22Rv1 (cell line): ENCODE results near the gene PLXNA2.

Experiments used
- CTCF ChIP-seq: fragments of 450-650 bp; IDR thresholded peaks from 2 replicates; pipeline ENCODE4 v1.5.1; 2017; ENCODE audit warnings: mild to moderate bottlenecking
- ZFX ChIP-seq: fragments of 450-650 bp; IDR thresholded peaks from 2 replicates; pipeline ENCODE4 v1.6.1; 2017; ENCODE audit warnings: antibody characterized with exemption, borderline replicate concordance

GRCh38 chr1:208254862-208255261 lies 10.7 kb upstream of the PLXNA2 start:
- no peak for TF ChIP-seq CTCF
- TF ChIP-seq ZFX = no peak
